ENCODE results near the gene AK5. TPM values are rescaled to one million over a fixed set of nuclear protein-coding genes. Genes with fewer than 3 reads are reported as not detected.

AK5 gene
- total RNA-seq, 1 experiment from 2014 or later, result 3.0 TPM

GRCh38 chr1:77560741-77561140 lies 278.9 kb downstream of the AK5 start:
- no peaks in the 10 kb centered on the region for H3K9me3 ChIP-seq (ENCODE audit: control insufficient read depth, insufficient read depth, low read depth, low read length)
- POLR2A ChIA-PET, result no interaction called here

GRCh38 chr1:77562596-77563150 lies 280.9 kb downstream of the AK5 start:
- no TSS peak for BruUV-seq (replicated peaks)
- DNase-seq (ENCODE audit: low read depth, low spot score) (no peak), ATAC-seq (no peak)
- in situ Hi-C loops (cut with HindIII; ENCODE audit: low pct_unique_long_range_greater_than_20kb, low sequenced_read_pairs) (no loop called here), intact Hi-C loops (cut with micrococcal nuclease; ENCODE audit: unreplicated experiment) (no loop called here)
- H3K27me3 ChIP-seq (ENCODE audit: control insufficient read depth, insufficient read depth, low read length), result no peaks in the 10 kb centered on the region
- no peak overlapping the region for H3K4me3 ChIP-seq (ENCODE audit: low read depth in 2 of 2, low read length in 2 of 2)
- ChIA-PET POLR2A (no interaction called here), CTCF (no interaction called here)
- TF ChIP-seq TCF7L2 (IDR thresholded peaks at IDR 0.05; ENCODE audit: low read depth, low read length), result no peak
- no peak for TF ChIP-seq REST (IDR thresholded peaks at IDR 0.05; ENCODE audit: insufficient read depth in 1 of 2, low read depth in 2 of 2, low read length in 1 of 2)
- no peak for TF ChIP-seq SIN3A (IDR thresholded peaks at IDR 0.05; ENCODE audit: borderline replicate concordance, insufficient read depth, low read depth, low read length)
- TF ChIP-seq CTCF (IDR thresholded peaks at IDR 0.05), result no peak
- no peak for TF ChIP-seq POLR2AphosphoS5 (IDR thresholded peaks at IDR 0.05; ENCODE audit: low read depth, low read length)
- H3K9me3 ChIP-seq (ENCODE audit: control insufficient read depth, insufficient read depth, low read depth, low read length), result no peaks in the 10 kb centered on the region
- H3K4me1 ChIP-seq (ENCODE audit: control insufficient read depth, insufficient read depth, low read length), result no peaks in the 10 kb centered on the region
- H3K27ac ChIP-seq (ENCODE audit: low read length), result no peak overlapping the region
- peaks cover 18% of the 10 kb centered on the region for H3K36me3 ChIP-seq (ENCODE audit: control insufficient read depth, insufficient read depth, low read length)

More at GRCh38 chr1:77560741-77561140, 278.9 kb downstream of the AK5 start:
- no peak for DNase-seq (ENCODE audit: low read depth, low spot score)
- Histone ChIP-seq H3K27me3 (ENCODE audit: control insufficient read depth, insufficient read depth, low read length) (no peaks in the 10 kb centered on the region), H3K4me3 (ENCODE audit: low read depth in 2 of 2, low read length in 2 of 2) (no peak overlapping the region), H3K27ac (ENCODE audit: low read length) (no peak overlapping the region), H3K4me1 (ENCODE audit: control insufficient read depth, insufficient read depth, low read length) (no peaks in the 10 kb centered on the region), H3K36me3 (ENCODE audit: control insufficient read depth, insufficient read depth, low read length) (peaks cover 12% of the 10 kb centered on the region)
- in situ Hi-C loops (cut with HindIII; ENCODE audit: low pct_unique_long_range_greater_than_20kb, low sequenced_read_pairs), result no loop called here
- BruUV-seq (replicated peaks), result no TSS peak
- CTCF ChIA-PET, result no interaction called here
- no peak for TF ChIP-seq TCF7L2 (IDR thresholded peaks at IDR 0.05; ENCODE audit: low read depth, low read length)
- no peak for TF ChIP-seq CTCF (IDR thresholded peaks at IDR 0.05)
- no peak for ATAC-seq
- intact Hi-C loops (cut with micrococcal nuclease; ENCODE audit: unreplicated experiment), result no loop called here
